Activated CD4-positive, alpha-beta T cell treated with anti-CD3 and anti-CD28 coated beads for 48 hours (primary cell): ENCODE measurements around the gene PPFIA2.

Source experiments
- DNase-seq: peaks from one replicate; pipeline ENCODE4 v3.0.0-alpha.2; 2020

The PPFIA2 gene

DNA sequence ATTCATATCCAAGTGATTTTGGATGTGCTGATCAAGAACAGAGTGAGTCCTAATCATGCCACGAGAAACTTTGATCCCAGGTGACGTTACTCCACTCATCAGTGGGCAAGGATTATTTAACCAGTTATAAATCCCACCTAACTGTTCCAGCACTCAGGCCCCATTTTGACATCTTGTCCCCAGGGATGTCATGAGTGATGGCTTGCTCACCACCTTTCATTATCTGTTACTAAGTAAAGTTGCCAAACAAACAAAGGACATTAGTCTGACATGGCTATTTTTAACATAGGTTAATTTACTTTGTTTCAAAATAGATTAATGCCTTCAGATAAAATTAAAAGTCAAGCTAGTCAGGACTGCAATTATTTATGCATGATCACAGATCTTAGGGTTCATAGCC is 425.3 kb downstream of the PPFIA2 start:
- DNase-seq, result no peak

- no peak for DNase-seq
These were observed 427.1 kb downstream of the PPFIA2 start for GRCh38 chr12:81332054-81332453.

DNA sequence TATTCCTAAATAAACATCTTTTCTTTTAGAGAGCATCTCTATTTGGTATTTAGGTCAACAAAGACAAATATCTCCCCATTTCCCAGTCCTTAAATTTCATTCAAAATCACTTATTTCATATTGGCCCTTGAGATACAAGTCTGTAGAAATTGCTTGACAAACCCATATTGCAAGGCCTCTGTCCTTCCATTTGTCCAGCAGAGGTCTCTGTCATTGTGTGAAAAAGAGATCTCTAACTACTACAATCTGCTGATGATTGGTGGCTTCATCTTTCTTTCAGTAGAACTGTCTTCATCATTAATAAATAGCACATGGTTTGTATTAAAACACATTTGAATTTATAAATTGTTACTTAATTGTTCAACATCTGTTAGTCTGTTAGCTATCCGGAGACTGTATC is 428.7 kb downstream of the PPFIA2 start:
- DNase-seq, result no peak

DNA sequence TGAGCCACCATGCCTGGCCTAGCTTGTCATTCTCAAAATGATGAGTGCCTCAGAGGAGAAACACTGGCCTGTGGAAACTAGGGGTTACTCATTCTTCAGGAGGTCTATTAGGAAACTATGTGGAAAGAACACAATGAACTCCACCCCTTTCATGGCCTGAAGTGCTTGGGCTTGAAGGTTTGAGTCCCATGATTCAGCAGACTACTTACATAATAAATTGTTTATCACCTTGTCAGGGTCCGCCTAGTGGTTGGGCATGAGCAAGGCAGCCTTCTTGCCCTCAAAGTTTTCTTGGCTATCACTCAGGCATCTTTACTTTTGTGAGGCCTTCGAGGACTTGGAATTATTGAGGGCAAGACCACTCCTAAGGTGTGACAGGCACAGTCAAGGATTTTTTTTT is 430.1 kb downstream of the PPFIA2 start:
- DNase-seq, result peak; percentile 2

DNA sequence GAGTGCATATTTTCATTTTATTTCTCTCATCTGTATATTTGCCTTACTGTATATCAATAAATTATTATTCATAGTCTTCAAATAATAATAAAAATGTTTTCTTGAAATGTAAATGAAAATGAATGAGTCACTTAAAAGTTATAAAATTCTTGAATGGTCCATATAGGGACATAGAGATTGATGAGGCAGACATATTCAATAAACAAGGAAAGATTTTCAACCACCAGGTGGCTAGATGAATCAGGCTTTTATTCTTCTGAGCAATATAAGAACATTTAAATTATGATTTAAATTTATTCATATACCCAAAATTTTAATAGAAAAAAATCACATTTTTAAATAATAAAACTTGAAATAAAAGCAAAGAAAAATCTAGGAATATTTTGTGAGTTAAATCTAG is 431.7 kb downstream of the PPFIA2 start:
- DNase-seq, result no peak

DNA sequence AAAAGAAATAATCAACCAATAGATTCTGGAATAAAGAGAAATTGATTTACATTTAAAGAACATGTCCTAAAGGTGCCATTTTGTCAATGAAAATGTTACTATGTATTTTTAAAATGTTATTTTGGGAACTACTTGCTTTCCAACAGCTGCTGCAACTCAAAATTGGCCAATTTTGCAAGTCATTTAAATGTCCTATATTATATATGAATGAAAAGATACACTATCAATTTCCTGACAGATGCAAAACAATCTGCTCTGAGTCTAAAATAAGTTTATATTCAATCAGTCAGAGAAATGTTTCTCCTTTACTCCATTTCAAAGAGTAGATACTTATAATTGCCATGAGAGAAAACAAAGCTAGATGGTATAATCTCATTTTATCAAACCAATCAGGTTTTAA is 434.1 kb downstream of the PPFIA2 start:
- no peak for DNase-seq

DNA sequence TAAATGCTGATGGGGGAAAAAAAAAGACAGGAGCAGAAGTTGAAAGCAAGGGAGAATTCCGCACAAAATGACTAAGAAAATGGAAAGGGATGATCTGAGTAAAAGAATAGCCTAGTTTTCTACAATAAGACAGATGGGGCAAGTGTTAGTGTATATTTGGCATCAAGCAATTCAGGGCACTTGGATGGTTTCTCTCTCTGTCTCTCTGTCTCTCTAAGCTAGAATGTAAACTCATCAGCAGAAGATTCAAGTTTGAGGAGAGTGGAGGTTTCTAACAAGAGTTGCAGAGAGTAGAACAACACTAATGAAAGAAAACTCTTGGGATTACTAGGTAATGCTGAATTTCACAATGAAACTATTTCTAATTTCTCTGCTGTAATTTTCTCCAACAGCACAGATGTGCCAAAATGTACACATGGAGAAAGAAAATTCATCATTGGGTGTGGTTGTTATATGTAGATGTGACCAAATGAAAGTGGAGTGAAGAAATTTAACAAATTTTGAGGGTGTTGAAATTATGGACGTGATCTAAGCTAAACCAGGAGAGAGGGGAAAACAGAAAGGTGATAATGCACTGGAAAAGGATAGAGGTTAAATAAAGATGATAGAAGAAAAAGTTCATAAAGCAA is 444.1 kb downstream of the PPFIA2 start:
- DNase-seq, result no peak

GRCh38 chr12:81303935-81304334 is 455.2 kb downstream of the PPFIA2 start:
- DNase-seq, result no peak

DNA sequence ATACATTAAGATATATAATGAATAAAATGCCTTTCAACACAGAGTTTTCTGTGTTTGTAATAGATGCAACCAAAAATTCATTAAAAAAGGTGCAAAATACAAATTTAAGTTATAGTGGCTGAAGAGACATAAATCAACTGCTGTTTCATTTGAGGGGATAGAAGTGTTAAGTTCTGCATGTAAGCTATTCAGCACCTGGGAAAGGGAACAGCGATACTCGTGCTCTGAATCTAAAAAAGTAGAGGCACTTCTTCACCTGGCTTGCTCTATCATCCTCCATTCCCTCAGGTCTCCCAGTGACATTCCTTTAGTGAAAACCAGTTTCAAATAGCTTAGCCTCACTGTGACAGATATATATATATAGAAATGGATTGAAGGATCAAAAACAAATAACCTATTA is 458.7 kb downstream of the PPFIA2 start:
- no peak for DNase-seq

DNA sequence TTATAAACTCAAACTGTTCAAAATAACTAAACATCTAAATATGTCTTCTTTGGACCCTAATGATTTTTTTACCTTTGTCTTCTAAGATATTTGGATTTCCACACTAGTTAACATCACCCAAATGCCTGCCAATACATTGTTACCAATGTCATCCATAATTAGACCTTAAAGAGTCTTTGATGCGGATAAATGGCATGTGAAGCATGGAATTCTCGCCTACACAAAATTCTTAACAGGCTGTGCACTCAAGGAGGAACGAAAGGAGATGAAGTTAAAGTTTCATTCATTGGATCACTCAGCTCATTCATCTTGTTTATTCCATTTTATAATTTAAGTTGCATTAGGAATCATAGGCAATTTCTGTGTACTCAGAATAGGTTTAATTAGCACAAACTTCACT is 461.5 kb downstream of the PPFIA2 start:
- DNase-seq, result no peak

DNA sequence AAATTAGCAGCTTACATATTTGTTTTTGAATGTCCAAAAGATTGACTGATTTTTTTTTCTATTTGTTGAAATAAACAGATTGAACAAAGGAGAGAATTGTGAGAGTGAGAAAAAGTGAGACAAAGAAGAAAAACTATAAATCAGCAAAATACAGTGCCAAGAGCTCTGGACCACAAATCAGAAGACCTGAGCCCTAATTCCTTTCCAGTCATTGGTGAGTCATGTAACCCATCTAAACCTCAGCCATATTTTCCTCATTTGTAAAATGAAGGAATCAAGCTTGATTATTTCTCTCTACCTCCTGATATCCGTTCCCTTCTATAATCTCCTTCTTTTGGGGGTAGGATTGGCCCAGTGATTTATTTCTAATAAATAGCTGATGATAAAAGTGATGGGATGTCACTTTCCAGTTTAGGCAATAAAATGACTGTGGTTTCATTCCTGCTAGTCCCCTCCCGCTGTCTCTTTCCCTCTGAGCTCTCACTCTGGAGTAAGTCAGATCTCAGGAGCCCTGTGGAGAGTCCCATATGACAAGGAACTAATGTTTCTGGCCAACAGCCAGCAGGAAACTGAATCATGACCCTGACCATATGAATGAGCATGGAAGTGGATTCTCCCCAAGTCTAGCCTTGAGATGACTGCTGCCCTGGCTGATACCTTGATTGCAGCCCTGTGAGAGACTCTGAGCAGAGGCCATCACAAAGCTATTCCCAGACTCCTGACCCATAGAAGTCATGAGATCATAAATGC is 462.4 kb downstream of the PPFIA2 start:
- no peak for DNase-seq

DNA sequence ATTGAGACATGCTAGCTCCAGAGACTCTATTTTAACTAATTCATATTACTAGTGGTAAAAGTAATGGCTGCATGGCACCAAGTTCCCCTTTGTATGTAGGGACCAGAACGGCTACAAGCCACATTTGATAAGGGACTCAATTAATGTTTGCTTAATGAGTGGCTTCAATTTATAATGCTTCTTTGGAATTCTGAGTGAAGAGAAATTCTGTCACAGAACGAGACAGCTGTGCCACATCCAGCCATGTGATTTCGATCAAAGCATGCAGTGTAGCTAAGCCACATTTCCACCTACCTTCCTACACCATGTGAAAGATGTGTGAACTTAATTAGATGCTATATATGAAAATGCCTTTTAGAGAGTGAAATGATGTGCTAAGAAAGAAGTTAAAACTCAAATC is 463.9 kb downstream of the PPFIA2 start:
- DNase-seq, result no peak

DNA sequence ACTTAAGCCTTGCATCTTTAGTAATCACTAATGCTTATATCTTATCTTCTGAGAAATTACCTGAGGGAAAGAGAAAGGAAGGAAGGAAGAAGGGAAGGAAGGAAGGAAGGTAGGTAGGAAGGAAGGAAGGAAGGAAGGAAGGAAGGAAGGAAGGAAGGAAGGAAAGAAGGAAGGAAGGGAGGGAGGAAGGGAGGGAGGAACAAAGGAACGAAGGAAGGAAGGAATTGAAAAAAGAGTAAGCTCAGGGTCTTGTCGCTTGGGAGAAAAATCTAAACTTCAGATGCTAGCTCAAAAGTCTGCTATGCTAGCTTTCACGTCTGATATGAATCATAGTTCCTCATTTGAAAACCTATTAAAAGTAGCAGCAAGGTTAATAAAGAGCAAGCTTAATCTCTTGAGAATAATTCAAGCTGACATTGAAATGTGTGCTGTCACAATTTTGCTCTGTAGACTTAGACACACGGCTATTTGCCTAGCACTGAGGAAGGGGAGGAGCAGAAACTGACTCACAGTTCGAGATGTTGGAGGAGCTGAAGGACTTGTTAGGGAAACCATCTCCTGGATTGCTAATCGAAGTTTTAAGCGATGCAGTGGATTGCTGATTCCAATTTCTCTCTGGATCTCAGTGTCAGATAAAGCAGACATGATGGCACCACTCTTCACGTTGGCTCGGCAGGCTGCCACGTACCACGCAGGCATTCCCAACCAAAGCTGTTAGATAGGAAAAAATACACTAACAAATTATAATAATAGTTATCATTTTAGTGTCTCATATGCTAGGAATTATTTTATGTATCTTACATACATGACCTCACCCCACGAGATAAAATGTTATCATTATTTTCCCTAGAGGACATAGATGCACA is 464.6 kb downstream of the PPFIA2 start:
- DNase-seq, result no peak

- no peak for DNase-seq
These were observed 470.5 kb downstream of the PPFIA2 start for GRCh38 chr12:81288651-81289050.

- DNase-seq, result no peak
These were observed 475.0 kb downstream of the PPFIA2 start for GRCh38 chr12:81284137-81284536.

GRCh38 chr12:81274637-81275529 is 484.3 kb downstream of the PPFIA2 start:
- DNase-seq, result no peak

DNA sequence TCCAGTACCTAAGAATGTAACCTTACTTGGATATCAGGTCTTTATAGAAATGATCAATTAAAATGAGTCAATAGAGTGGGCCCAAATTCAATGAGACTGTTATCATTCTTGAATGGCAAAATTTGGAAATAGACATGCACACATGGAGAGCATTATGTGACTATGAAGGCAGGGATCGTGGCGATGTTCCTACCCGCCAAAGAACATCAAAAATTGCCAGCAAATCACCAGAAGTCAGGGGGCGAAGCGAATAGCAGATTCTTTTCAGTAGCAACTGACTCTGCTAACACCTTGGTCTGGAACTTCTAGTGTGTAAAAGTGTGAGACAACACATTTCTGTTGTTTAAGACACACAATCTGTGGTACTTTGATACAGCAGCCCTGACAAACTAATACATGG is 488.8 kb downstream of the PPFIA2 start:
- DNase-seq, result no peak

DNA sequence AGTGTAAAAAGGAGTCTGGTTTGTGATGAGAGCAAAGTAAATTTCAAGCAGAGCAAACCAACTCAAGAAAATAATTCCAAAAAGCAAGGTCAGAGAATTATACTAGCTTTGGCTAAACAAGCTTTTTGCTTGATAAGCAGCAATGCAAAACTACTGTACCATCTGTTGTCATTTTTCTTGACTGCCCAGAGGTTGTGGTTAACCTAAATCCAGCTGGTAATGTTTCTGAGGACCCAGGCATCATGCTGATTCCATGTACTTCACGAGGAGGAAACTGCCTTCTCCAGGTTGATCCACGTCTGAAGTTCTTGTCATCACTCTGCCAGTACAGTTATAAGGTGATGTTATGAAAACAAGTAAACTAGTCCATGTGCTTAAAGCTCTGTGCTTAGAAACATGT is 496.1 kb downstream of the PPFIA2 start:
- DNase-seq, result no peak

- DNase-seq, result no peak
These were observed 497.5 kb downstream of the PPFIA2 start for GRCh38 chr12:81261508-81262207.

- DNase-seq, result no peak
These were observed 499.8 kb downstream of the PPFIA2 start for GRCh38 chr12:81259360-81259759.

GRCh38 chr12:81257947-81258551 is 501.1 kb downstream of the PPFIA2 start:
- DNase-seq, result no peak

- no peak for DNase-seq
These were observed 503.2 kb downstream of the PPFIA2 start for GRCh38 chr12:81255947-81256346.
